Left colon (tissue), 2 donors: ENCODE results near the gene GLB1L3. TPM values are rescaled to one million over a fixed set of nuclear protein-coding genes. Genes with fewer than 3 reads are reported as not detected.
"Not testable (repeated sequence)": the region's sequence is repeated elsewhere in the genome, so short reads cannot be mapped to it uniquely, and the experiment has no call there.

Source experiments
- ATAC-seq: fragments of 200-7000 bp; cut with Tn5 transposase; one replicate; pipeline ENCODE4 v1.9.1; 2020; ENCODE audit warnings: mild to moderate bottlenecking, moderate library complexity
- DNase-seq, 2 donors: peaks; one replicate each; pipeline ENCODE4 v3.0.0-alpha.2; 2020
- intact Hi-C, 2 donors: fragments of 100-400 bp; cut with DNase I in 1 of 2; cut with micrococcal nuclease in 1 of 2; formaldehyde crosslinking; loops; one replicate each; pipeline versions ENCODE4 v1.11.2 to v1.14.0; 2022; cut with DNase I, micrococcal nuclease
- total RNA-seq, 2 donors: library from RNA; stranded (reverse); fragmentation: NEBNext Ultra II Directional; extraction: Animal tissue kit (Norgen Biotek cat#: 25700); gene quantifications; one replicate each; pipeline ENCODE4 v1.2.1, GENCODE V29; 2021
- donor health status: DM: no; HTN: no; CAD: no.
- donor health status: DM: yes; HTN: yes; CAD: no.

GLB1L3 gene
- total RNA-seq, 2 donors from 2014 or later: not detected

DNA sequence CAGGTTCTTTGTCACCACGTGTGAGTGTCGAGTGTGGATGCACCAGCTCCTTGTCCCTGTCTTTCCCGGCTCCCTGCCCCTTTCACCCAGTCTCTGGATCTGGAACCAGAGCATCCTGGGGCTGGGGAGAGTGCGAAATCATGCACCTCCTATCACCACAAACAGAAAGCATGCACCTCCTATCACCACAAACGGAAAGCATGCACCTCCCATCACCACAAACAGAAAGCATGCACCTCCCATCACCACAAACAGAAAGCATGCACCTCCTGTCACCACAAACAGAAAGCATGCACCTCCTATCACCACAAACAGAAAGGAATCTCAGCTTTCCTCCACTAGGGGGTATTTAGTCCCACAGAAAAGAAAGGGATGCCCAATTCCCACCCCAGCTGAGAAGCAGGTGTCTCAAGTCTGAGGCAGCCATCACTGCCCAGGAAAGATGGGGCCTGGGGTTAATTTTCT, 5.9 kb upstream of the GLB1L3 start:
- DNase-seq (no peak), ATAC-seq (no peak)
- intact Hi-C loops: no loop called here

DNA sequence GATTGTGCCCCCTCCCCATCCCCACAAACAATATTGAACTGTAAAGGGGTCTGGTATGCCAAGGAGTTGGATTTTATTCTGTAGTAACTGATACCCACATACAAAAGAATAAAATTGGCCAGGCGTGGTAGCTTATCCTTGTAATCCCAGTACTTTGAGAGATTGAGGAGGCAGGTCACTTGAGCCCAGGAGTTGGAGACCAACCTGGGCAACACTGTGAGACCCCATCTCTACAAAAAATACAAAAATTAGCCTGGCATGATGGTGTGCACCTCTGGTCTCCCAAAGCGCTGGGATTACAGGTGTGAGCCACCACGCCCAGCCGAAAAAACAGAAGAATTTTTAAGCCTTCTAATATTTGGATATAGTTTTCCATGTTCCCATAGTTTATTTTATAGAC, 4.2 kb upstream of the GLB1L3 start:
- DNase-seq (no peak), ATAC-seq (no peak)
- intact Hi-C loops: no loop called here

DNA sequence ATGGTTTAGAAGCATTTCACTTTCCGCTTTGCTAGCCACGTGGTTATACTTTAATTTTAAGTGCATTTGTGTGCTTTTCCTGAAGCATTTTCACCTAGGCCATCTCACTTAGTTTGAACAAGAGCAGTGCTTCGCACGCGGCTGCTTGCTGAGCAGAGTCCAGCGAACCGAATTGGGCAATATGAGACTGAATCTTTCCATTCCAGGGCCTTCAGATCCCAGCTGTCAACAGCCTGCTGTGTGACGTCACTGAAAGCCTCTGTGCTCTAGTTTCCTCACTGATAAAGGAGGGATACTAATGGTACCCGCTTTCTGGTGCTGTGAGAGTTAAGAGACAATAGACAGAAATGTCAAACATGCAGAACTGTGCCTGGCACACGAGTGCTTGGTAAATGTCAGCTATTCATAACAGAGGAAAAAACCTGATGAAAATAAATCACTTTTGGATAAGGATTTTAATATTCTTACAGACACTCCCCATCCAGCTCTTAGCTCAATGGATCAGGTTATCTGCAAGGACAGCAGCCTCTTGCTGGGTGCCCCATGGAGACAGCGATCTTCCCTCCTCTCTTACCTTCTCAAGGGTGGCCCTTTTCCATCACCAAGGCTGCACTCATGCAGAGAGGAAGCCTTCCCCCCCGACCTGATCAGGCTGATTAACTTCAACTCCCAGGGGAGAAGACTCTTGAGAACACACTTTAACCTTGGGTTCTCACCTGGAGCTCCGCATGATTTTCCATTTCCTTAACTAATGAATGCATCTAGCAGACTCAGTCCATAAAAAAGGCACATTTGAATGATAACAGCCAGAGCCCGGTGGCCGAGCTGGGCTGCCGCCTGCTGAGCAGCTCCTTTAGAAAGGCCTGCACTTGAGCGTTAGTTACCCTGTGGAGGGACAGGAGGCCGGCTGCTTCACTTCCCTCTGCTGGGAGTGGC, 3.5 kb upstream of the GLB1L3 start:
- intact Hi-C loops: no loop called here
- no peak for ATAC-seq
- DNase-seq: no peak

DNA sequence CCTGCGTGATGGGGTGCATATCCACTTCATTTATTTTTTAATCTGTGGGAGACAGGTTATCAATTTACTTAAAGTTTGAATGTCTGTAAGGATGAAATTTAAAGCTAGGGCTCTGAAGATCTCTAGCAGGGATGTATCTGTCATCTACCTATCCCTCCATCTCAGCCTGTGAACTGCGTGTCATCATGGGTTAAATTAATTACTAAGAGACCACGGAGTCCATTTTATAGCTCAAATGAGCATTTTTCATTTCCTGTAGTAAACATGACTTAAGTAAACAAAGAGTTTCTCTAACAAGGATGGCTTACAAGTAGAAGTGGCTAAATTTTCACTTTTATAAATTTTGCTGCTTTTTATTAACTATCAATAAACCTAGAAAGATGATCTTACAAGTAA, 2.9 kb upstream of the GLB1L3 start:
- intact Hi-C loops: no loop called here
- ATAC-seq (no peak), DNase-seq (no peak)

DNA sequence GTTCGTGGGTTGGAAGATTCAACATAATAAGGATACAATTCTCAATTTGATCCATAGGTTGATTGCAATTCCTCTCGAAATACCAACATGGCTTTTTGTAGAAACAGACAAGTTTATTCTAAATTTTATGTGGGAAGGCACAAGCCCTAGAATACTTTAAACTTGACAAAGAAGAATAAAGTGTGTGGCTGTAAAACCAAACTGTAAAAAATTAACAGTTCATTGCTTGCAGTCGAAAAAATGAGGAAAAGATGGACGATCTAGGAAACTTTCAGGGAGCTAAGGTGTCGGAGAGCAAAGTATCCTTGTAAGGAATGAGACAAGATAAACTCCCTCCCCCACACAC, 1.0 kb upstream of the GLB1L3 start:
- DNase-seq (no peak), ATAC-seq (no peak)
- intact Hi-C loops: no loop called here

DNA sequence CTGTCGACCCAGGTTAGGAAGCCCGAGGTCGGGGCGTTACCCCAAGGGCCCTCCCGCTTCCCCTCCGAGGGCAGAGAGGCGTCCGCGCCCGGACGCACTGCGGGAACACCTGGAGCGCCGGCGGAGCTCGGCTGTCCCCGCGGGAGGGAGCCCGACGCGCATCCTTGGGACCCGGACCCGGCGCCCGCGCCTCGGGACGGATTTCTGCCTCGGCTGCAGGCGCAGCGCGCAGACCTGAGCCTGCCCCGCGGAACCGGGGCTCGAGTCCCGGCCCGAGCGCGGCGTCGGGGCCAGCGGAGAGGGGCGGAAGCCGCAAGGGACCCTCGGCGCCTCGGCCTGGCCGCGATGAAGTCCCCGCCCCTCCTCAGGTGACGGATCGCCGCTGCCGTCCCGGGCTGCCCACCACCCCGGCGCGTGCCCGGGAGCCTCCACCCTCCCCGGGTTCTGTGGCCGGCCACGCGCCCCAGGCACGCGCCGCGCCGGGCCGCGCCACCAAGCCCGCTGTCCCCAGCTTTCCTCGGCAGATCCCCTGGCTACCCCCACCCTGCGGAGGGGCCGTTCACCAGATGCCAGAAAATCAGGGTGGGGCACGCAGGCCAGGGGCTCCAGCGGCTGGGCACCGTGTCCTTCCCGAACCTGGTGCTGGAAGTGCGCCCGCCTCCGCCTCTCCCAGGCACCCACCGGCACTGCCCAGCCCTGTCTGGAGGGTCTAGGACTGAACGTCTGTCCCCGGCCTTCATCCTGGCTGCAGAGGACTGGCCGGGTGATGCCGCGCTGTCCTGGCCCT, 410 bp downstream of the GLB1L3 start:
- intact Hi-C loops: no loop called here
- DNase-seq (no peak), ATAC-seq (peak; percentile 30)

DNA sequence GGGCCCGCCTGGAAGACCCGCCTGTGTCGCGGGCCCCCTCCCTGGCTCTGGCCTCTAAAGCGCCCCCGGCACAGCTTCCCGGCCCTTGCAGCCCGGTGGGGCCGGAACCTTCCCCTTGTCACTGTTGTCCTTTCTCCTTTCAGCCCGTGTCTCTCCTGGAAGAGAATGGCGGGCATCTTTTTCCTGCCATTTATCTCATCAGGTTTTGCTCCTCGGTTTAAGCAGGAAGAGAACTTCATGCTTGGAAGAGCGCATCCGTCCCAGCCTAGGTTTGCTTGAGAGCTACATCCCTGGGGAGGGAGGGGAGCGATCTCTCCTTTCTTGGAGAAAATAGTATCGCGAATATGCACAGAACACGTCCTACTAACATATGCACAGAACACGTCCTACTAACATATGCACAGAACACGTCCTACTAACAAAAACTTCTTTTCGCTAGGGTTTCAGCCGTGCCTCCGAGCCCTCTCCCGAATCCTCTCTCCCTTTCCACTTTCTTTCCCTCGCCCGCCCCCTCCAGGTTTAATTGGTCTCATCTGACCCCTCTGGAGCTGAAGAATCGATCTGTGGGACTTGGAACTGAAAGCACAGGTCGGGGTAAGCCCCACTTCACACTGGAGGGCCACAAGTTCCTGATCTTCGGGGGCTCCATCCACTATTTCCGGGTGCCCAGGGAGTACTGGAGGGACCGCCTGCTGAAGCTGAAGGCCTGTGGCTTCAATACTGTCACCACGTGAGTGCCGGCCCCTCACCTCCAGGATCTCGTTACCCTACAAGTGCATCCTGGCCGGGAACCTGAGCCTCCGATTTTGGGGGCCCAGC, 1.2 kb downstream of the GLB1L3 start:
- no peak for DNase-seq
- intact Hi-C loops: no loop called here
- ATAC-seq: no peak

DNA sequence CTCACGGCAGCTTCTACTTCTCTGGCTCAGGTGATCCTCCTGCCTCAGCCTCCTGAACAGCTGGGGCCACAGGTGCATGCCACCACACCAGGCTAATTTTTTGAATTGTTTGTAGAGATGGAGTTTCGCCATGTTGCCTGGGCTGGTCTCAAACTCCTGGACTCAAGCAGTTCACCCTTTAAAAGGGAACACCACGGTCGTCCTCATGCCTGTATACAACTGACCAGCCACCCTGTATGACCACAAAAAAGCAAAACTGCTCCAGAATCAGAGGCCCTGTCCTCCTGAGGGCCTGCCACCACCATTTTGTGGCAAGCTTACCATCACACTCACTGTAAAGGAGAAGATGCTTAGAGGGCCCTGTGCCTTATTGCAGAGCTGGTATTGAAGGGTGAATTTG, 2.2 kb downstream of the GLB1L3 start:
- no peak for ATAC-seq
- intact Hi-C loops: no loop called here

DNA sequence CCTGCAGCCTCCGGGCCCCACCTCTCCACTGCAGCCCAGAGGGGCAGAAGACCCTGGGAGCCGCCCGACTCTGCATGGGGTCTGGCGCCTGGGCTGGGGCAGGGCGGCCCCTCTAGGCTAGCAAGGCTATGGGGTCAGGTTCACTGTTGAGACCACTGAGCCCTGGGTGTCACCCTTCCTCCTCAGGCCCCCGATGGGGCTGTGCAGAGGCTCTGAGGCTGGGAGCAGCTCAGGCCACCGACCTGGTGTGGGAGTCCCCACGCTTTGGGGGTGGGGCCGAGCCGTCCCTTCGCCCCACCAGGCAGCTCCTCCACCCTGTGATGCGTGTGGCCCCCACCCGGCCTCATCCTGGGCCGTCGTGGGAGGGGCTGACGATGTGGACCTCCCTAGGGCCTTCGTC, 5.5 kb downstream of the GLB1L3 start:
- DNase-seq, ATAC-seq, intact Hi-C loops: not testable (repeated sequence)

More for the DNA sequence above, 2.2 kb downstream of the GLB1L3 start:
- no peak for DNase-seq

DNA sequence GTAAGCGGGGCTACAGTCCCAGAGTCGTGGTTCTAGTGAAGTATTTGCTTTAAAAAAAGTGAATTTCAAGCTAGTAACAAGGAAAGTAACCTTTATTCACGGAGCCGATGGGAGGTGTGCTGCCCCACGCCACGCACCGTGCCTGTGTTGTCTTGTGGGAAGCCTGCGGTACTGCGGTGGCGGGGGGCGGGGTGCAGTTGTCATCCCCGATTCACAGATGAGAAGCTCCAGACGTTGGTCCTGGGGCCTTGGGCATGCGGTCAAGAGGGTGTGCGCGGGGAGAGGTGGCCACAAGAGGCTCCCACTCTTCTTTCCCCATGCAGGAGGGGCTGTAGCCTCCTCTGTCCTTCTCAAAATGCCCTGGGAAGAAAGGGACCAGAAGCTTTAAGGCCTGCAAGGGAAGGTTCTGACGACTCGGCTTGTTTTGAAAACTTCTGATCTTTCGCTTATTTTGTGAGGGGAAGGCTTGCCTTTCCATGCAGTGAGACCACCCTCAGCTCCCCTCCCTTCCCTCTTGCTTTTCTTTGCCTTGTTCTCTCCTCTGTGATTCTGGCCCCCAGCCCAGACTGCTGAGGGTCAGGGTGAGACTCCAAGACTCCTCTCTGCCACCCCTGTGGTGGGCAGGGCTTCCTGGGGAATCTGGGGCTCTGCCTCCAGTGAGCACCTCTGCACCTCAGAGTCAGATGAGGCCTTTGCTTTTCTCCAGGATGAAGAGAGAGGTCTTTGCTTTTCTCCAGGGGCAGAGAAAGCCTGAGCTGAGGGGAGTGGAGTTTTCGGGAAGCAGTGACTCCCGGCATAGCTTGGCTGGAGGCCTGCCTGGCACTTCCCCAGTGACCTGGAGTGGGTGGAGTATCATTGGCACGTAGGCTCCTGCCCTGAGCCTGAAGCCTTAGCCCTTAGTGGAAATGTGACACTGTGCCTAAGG, 6.2 kb downstream of the GLB1L3 start:
- no peak for DNase-seq
- intact Hi-C loops: no loop called here
- ATAC-seq: no peak

DNA sequence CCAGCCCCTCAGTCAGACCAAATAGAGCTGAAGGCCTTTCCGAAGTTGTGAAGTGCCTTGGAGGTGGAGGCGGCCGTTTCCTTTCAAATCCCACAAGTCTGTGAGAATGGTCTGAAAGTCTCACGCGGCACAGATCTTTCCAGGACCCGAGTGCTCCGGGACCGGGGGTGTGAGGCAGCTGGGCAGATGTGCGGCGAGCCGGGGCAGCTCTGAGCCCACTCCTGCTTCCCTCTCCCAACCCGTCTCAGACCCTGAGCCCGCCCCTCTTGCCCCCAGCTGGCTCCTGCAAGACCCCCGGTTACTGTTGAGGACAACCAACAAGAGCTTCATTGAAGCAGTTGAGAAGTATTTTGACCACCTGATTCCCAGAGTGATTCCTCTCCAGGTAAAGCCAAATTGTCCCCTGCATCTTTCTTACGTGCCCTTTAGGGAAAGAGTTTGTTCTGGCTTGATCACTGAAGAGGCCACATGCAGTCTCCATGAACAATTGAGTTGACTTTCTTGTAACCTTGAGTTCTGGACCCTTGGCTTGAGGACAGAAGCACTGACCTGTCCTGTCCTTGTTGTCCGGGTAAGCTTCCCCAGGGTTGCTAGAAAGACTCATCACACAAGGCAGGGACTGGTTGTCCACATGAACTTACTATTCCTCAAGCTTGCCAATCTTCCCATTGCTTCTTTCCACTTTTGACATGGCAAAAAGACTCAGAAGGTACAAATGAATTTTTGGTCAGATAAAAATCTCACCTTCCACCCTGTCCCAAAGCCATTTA, 7.5 kb downstream of the GLB1L3 start:
- intact Hi-C loops: no loop called here
- DNase-seq: no peak
- ATAC-seq: no peak

DNA sequence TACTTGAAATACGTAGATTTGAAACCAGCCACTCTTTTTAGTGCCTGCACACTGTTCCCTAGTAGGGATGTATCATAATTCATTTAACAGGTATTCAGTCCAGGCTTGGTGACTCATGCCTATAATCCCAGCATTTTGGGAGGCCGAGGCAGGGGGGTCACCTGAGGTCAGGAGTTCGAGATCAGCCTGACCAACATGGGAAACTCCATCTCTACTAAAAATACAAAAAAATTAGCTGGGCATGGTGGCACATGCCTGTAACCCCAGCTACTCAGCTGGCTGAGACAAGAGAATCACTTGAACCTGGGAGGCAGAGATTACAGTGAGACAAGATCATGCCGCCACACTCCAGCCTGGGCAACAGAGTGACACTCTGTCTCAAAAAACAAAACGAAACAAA, 8.2 kb downstream of the GLB1L3 start:
- ATAC-seq, intact Hi-C loops, DNase-seq: not testable (repeated sequence)

DNA sequence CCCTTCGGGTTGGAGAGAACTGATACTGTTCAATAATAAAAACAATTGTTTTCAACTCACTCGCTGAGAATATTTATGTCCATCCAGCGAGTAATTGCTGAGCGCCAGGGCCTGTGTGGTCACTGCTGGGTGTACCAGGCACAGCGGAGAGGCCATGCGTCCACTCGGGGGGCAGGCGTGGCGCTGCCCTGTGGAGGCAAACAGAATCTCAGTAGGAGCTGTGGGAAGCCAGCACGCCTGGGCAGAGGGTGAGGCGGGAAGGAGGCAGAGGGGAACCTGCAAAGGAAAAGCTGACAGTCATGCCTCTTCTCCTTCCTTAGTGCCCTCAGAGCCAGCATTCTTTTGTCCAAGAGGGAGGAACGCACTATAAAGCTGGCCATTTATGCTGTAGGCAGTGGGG, 11.4 kb downstream of the GLB1L3 start:
- intact Hi-C loops: no loop called here
- DNase-seq (no peak), ATAC-seq (no peak)

DNA sequence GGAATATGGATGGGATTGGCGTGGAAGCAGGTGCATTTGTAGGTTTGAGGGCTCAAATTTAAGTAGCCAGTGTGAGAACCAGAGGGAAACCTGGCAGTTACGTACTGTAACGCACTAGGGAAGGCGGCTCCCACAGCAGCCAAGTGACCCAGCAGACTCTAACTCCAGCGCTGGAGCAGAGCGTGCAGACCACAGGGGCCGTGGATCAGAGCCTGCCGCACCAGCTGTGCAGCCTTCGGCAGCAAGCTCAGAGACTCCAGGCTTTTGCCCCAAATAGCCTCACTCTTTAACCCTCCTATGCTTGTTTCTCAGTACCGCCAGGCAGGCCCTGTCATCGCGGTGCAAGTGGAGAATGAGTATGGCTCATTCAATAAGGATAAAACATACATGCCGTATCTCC, 12.3 kb downstream of the GLB1L3 start:
- DNase-seq (no peak), ATAC-seq (no peak)
- intact Hi-C loops: no loop called here

DNA sequence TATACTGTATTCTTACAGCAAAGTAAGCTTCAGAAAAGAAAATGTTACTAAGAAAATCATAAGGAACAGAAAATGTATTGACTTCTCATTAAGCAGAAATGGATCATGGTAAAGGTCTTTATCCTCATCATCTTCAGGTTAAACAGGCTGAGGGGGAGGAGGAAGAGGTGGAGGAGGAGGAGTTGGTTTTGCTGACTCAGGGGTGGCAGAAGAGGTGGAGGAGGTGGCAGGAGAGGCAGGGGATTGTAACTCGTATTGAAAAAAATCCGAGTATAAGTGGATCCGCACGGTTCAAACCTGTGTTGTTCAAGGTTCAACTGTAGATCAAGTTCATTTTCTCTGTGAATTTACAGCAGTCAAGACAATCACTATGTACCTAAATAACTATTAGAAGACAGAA, 13.0 kb downstream of the GLB1L3 start:
- DNase-seq (no peak), ATAC-seq (no peak)
- intact Hi-C loops: no loop called here

DNA sequence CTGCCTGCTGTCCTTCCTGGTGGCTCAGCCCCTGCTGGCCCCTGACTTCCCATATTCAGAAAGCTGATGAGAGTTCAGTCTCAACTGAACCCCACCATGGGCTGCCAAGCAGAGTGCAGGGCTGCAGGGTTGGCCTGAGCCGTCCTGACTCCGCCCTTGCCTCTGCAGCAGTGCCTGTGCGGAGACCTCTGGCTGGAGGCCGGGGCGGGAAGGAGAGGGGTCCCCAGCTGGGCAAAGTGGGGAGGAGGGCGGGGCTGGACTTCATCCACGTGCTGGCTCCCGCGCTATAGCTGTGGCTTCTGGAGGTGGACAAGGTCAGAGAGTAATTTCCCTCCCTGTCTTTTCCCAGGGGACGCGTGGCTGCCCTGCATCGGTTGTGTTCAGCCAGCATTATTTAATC, 13.6 kb downstream of the GLB1L3 start:
- ATAC-seq (no peak), DNase-seq (no peak)
- intact Hi-C loops: no loop called here

DNA sequence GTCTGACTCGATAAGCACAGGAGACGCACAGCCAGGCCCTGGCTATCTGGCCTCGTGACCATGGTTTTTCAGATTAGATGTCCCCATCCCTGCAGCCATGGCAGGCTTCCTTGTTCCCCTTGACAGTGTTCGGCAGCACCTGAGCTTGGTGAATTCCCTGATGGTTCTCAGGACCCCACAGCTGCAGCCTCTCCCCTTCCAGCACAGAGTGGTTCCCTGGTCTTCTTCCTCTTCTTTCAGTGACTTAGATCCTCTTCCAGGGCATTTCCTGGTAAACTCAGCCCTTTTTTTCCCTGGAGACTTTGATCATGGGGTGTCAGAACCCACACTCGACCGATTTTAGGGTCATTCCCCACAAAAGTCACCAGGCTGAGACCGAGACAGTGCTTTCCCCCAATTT, 14.5 kb downstream of the GLB1L3 start:
- intact Hi-C loops: no loop called here
- ATAC-seq (no peak), DNase-seq (no peak)

DNA sequence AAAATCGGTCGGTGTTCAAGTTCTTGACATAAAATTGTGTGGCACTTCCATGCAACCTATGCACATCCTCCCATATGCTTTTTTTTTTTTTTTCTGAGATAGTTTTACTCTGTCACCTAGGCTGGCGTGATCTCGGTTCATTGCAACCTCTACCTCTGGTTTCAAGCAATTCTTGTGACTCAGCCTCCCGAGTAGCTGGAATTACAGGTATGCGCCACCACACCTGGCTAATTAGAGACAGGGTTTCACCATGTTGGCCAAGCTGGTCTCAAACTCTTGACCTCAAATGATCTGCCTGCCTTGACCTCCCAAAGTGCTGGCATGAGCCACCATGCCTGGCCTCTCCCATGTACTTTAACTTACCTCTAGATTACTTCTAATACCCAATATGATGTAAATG, 15.0 kb downstream of the GLB1L3 start:
- intact Hi-C loops: no loop called here

More for the DNA sequence above, 15.0 kb downstream of the GLB1L3 start:
- no peak for ATAC-seq
- DNase-seq: no peak
